ENCODE data around the gene SCYL1.
A peak's percentile ranks its signal among the peaks of the same experiment; 100 is the strongest.

The SCYL1 gene

DNA sequence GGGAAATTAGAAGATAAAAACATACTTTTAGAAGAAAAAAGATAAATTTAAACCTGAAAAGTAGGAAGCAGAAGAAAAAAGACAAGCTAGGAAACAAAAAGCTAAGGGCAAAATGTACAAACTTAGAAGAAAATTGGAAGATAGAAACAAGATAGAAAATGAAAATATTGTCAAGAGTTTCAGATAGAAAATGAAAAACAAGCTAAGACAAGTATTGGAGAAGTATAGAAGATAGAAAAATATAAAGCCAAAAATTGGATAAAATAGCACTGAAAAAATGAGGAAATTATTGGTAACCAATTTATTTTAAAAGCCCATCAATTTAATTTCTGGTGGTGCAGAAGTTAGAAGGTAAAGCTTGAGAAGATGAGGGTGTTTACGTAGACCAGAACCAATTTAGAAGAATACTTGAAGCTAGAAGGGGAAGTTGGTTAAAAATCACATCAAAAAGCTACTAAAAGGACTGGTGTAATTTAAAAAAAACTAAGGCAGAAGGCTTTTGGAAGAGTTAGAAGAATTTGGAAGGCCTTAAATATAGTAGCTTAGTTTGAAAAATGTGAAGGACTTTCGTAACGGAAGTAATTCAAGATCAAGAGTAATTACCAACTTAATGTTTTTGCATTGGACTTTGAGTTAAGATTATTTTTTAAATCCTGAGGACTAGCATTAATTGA lies 25.0 kb upstream of the SCYL1 start:
- H3K4me3 ChIP-seq (replicated peaks in 1 of 2; ENCODE audit: low read depth in 2 of 2, low read length in 2 of 2): peak overlapping the region; percentile 74 to 93
- TF ChIP-seq, protein P1, sequence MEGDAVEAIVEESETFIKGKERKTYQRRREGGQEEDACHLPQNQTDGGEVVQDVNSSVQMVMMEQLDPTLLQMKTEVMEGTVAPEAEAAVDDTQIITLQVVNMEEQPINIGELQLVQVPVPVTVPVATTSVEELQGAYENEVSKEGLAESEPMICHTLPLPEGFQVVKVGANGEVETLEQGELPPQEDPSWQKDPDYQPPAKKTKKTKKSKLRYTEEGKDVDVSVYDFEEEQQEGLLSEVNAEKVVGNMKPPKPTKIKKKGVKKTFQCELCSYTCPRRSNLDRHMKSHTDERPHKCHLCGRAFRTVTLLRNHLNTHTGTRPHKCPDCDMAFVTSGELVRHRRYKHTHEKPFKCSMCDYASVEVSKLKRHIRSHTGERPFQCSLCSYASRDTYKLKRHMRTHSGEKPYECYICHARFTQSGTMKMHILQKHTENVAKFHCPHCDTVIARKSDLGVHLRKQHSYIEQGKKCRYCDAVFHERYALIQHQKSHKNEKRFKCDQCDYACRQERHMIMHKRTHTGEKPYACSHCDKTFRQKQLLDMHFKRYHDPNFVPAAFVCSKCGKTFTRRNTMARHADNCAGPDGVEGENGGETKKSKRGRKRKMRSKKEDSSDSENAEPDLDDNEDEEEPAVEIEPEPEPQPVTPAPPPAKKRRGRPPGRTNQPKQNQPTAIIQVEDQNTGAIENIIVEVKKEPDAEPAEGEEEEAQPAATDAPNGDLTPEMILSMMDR (IDR thresholded peaks at IDR 0.05; ENCODE audit: low read depth, low read length): no peak
- peak in 1 of 2 donors; percentile 59 for DNase-seq (ENCODE audit: low read depth in 2 of 2)

DNA sequence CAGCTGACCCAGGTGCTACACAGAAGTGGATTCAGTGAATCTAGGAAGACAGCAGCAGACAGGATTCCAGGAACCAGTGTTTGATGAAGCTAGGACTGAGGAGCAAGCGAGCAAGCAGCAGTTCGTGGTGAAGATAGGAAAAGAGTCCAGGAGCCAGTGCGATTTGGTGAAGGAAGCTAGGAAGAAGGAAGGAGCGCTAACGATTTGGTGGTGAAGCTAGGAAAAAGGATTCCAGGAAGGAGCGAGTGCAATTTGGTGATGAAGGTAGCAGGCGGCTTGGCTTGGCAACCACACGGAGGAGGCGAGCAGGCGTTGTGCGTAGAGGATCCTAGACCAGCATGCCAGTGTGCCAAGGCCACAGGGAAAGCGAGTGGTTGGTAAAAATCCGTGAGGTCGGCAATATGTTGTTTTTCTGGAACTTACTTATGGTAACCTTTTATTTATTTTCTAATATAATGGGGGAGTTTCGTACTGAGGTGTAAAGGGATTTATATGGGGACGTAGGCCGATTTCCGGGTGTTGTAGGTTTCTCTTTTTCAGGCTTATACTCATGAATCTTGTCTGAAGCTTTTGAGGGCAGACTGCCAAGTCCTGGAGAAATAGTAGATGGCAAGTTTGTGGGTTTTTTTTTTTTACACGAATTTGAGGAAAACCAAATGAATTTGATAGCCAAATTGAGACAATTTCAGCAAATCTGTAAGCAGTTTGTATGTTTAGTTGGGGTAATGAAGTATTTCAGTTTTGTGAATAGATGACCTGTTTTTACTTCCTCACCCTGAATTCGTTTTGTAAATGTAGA lies 24.3 kb upstream of the SCYL1 start:
- peak; percentile 67 to 80 for DNase-seq (ENCODE audit: low read depth in 2 of 2)
- TF ChIP-seq, protein P1 (IDR thresholded peaks at IDR 0.05; ENCODE audit: low read depth, low read length): no peak
- H3K4me3 ChIP-seq (replicated peaks in 1 of 2; ENCODE audit: low read depth in 2 of 2, low read length in 2 of 2): peak overlapping the region; percentile 74 to 93

DNA sequence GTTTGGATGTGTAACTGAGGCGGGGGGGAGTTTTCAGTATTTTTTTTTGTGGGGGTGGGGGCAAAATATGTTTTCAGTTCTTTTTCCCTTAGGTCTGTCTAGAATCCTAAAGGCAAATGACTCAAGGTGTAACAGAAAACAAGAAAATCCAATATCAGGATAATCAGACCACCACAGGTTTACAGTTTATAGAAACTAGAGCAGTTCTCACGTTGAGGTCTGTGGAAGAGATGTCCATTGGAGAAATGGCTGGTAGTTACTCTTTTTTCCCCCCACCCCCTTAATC lies 23.8 kb upstream of the SCYL1 start:
- no peak for DNase-seq (ENCODE audit: low read depth in 2 of 2)
- TF ChIP-seq, protein P1 (IDR thresholded peaks at IDR 0.05; ENCODE audit: low read depth, low read length): no peak
- peak overlapping the region; percentile 74 to 93 for H3K4me3 ChIP-seq (replicated peaks in 1 of 2; ENCODE audit: low read depth in 2 of 2, low read length in 2 of 2)

DNA sequence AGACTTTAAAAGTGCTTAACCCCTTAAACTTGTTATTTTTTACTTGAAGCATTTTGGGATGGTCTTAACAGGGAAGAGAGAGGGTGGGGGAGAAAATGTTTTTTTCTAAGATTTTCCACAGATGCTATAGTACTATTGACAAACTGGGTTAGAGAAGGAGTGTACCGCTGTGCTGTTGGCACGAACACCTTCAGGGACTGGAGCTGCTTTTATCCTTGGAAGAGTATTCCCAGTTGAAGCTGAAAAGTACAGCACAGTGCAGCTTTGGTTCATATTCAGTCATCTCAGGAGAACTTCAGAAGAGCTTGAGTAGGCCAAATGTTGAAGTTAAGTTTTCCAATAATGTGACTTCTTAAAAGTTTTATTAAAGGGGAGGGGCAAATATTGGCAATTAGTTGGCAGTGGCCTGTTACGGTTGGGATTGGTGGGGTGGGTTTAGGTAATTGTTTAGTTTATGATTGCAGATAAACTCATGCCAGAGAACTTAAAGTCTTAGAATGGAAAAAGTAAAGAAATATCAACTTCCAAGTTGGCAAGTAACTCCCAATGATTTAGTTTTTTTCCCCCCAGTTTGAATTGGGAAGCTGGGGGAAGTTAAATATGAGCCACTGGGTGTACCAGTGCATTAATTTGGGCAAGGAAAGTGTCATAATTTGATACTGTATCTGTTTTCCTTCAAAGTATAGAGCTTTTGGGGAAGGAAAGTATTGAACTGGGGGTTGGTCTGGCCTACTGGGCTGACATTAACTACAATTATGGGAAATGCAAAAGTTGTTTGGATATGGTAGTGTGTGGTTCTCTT lies 23.2 kb upstream of the SCYL1 start:
- TF ChIP-seq, protein P1 (IDR thresholded peaks at IDR 0.05; ENCODE audit: low read depth, low read length): no peak
- peak; percentile 69 to 79 for DNase-seq (ENCODE audit: low read depth in 2 of 2)
- H3K4me3 ChIP-seq (replicated peaks in 1 of 2; ENCODE audit: low read depth in 2 of 2, low read length in 2 of 2): peak overlapping the region; percentile 74 to 93

DNA sequence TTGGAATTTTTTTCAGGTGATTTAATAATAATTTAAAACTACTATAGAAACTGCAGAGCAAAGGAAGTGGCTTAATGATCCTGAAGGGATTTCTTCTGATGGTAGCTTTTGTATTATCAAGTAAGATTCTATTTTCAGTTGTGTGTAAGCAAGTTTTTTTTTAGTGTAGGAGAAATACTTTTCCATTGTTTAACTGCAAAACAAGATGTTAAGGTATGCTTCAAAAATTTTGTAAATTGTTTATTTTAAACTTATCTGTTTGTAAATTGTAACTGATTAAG lies 22.7 kb upstream of the SCYL1 start:
- DNase-seq (ENCODE audit: low read depth in 2 of 2): peak in 1 of 2 donors; percentile 54
- H3K4me3 ChIP-seq (replicated peaks in 1 of 2; ENCODE audit: low read depth in 2 of 2, low read length in 2 of 2): peak overlapping the region; percentile 74 to 93
- TF ChIP-seq, protein P1 (IDR thresholded peaks at IDR 0.05; ENCODE audit: low read depth, low read length): no peak

DNA sequence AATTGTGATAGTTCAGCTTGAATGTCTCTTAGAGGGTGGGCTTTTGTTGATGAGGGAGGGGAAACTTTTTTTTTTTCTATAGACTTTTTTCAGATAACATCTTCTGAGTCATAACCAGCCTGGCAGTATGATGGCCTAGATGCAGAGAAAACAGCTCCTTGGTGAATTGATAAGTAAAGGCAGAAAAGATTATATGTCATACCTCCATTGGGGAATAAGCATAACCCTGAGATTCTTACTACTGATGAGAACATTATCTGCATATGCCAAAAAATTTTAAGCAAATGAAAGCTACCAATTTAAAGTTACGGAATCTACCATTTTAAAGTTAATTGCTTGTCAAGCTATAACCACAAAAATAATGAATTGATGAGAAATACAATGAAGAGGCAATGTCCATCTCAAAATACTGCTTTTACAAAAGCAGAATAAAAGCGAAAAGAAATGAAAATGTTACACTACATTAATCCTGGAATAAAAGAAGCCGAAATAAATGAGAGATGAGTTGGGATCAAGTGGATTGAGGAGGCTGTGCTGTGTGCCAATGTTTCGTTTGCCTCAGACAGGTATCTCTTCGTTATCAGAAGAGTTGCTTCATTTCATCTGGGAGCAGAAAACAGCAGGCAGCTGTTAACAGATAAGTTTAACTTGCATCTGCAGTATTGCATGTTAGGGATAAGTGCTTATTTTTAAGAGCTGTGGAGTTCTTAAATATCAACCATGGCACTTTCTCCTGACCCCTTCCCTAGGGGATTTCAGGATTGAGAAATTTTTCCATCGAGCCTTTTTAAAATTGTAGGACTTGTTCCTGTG lies 22.1 kb upstream of the SCYL1 start:
- DNase-seq (ENCODE audit: low read depth in 2 of 2): peak; percentile 73 to 86

More for the DNA sequence above, 22.1 kb upstream of the SCYL1 start:
- peak overlapping the region; percentile 74 to 93 for H3K4me3 ChIP-seq (replicated peaks in 1 of 2; ENCODE audit: low read depth in 2 of 2, low read length in 2 of 2)
- TF ChIP-seq, protein P1 (IDR thresholded peaks at IDR 0.05; ENCODE audit: low read depth, low read length): no peak
